ENCODE data around the gene MAPK8. TPM values are rescaled to one million over a fixed set of nuclear protein-coding genes. Genes with fewer than 3 reads are reported as not detected.

The MAPK8 gene
- total RNA-seq, 1 experiment from 2014 or later, result 55.7 TPM

GRCh38 chr10:48467669-48468068 is 161.2 kb downstream of the MAPK8 start:
- no peak for DNase-seq
- Mint-ChIP-seq H3K4me3 (ENCODE audit: low read depth, unreplicated experiment) (no peak overlapping the region), H3K4me1 (ENCODE audit: low read depth, unreplicated experiment) (no peaks in the 10 kb centered on the region), H3K36me3 (ENCODE audit: insufficient read depth, unreplicated experiment) (no peaks in the 10 kb centered on the region), H3K9me3 (ENCODE audit: low read depth, unreplicated experiment) (peaks cover 2% of the 10 kb centered on the region), H3K27ac (ENCODE audit: unreplicated experiment) (no peak overlapping the region), H3K27me3 (ENCODE audit: unreplicated experiment) (peaks cover 31% of the 10 kb centered on the region)
- CTCF ChIA-PET, result no interaction called here
- intact Hi-C loops (cut with micrococcal nuclease; ENCODE audit: unreplicated experiment), result no loop called here
- BruUV-seq (replicated peaks), result no TSS peak
- TF ChIP-seq CTCF (IDR thresholded peaks at IDR 0.05; ENCODE audit: unreplicated experiment), result no peak

- DNase-seq, result no peak
- H3K36me3 Mint-ChIP-seq (ENCODE audit: insufficient read depth, unreplicated experiment), result no peaks in the 10 kb centered on the region
- no peaks in the 10 kb centered on the region for H3K4me1 Mint-ChIP-seq (ENCODE audit: low read depth, unreplicated experiment)
- H3K9me3 Mint-ChIP-seq (ENCODE audit: low read depth, unreplicated experiment), result peaks cover 2% of the 10 kb centered on the region
- BruUV-seq (replicated peaks), result no TSS peak
- intact Hi-C loops (cut with micrococcal nuclease; ENCODE audit: unreplicated experiment), result no loop called here
- H3K27me3 Mint-ChIP-seq (ENCODE audit: unreplicated experiment), result peaks cover 31% of the 10 kb centered on the region
- TF ChIP-seq CTCF (IDR thresholded peaks at IDR 0.05; ENCODE audit: unreplicated experiment), result no peak
- no peak overlapping the region for H3K4me3 Mint-ChIP-seq (ENCODE audit: low read depth, unreplicated experiment)
- CTCF ChIA-PET, result interaction anchor here (1.1 kb wide), 1 partner anchor 10 kb away, joined by 3 read pairs; no protein-coding TSS in a partner anchor
- no peak overlapping the region for H3K27ac Mint-ChIP-seq (ENCODE audit: unreplicated experiment)
These were observed 161.8 kb downstream of the MAPK8 start for GRCh38 chr10:48468130-48468790.

- DNase-seq, result no peak
- no peak overlapping the region for H3K4me3 Mint-ChIP-seq (ENCODE audit: low read depth, unreplicated experiment)
- no peak overlapping the region for H3K27ac Mint-ChIP-seq (ENCODE audit: unreplicated experiment)
- no peak for TF ChIP-seq CTCF (IDR thresholded peaks at IDR 0.05; ENCODE audit: unreplicated experiment)
- no peaks in the 10 kb centered on the region for H3K4me1 Mint-ChIP-seq (ENCODE audit: low read depth, unreplicated experiment)
- peaks cover 2% of the 10 kb centered on the region for H3K9me3 Mint-ChIP-seq (ENCODE audit: low read depth, unreplicated experiment)
- CTCF ChIA-PET, result interaction anchor here (0.6 to 1.1 kb wide), 3 partner anchors 10 to 187 kb away, joined by 3 to 5 read pairs (median 3); no protein-coding TSS in a partner anchor
- no peaks in the 10 kb centered on the region for H3K36me3 Mint-ChIP-seq (ENCODE audit: insufficient read depth, unreplicated experiment)
- H3K27me3 Mint-ChIP-seq (ENCODE audit: unreplicated experiment), result peaks cover 31% of the 10 kb centered on the region
- intact Hi-C loops (cut with micrococcal nuclease; ENCODE audit: unreplicated experiment), result no loop called here
- no TSS peak for BruUV-seq (replicated peaks)
These were observed 162.5 kb downstream of the MAPK8 start for GRCh38 chr10:48468866-48469511.

GRCh38 chr10:48469516-48470020 is 163.1 kb downstream of the MAPK8 start:
- no peak for DNase-seq
- CTCF ChIA-PET, result interaction anchor here (0.6 to 0.8 kb wide), 2 partner anchors 25 to 186 kb away, joined by 3 to 5 read pairs; no protein-coding TSS in a partner anchor
- BruUV-seq (replicated peaks), result no TSS peak

More at GRCh38 chr10:48469516-48470020, 163.1 kb downstream of the MAPK8 start:
- H3K4me3 Mint-ChIP-seq (ENCODE audit: low read depth, unreplicated experiment), result no peak overlapping the region
- intact Hi-C loops (cut with micrococcal nuclease; ENCODE audit: unreplicated experiment), result no loop called here
- peaks cover 33% of the 10 kb centered on the region for H3K27me3 Mint-ChIP-seq (ENCODE audit: unreplicated experiment)
- H3K36me3 Mint-ChIP-seq (ENCODE audit: insufficient read depth, unreplicated experiment), result no peaks in the 10 kb centered on the region
- H3K4me1 Mint-ChIP-seq (ENCODE audit: low read depth, unreplicated experiment), result no peaks in the 10 kb centered on the region
- peaks cover 2% of the 10 kb centered on the region for H3K9me3 Mint-ChIP-seq (ENCODE audit: low read depth, unreplicated experiment)
- no peak for TF ChIP-seq CTCF (IDR thresholded peaks at IDR 0.05; ENCODE audit: unreplicated experiment)
- H3K27ac Mint-ChIP-seq (ENCODE audit: unreplicated experiment), result no peak overlapping the region
